ENCODE results near the gene LRPAP1. TPM values are rescaled to one million over a fixed set of nuclear protein-coding genes. Genes with fewer than 3 reads are reported as not detected.
"Not testable (repeated sequence)": the region's sequence is repeated elsewhere in the genome, so short reads cannot be mapped to it uniquely, and the experiment has no call there.

The LRPAP1 gene
- total RNA-seq, 1 donor from 2014 or later = 64.6 TPM

GRCh38 chr4:3471098-3471760 is 61.0 kb downstream of the LRPAP1 start:
- no peak for ATAC-seq

DNA sequence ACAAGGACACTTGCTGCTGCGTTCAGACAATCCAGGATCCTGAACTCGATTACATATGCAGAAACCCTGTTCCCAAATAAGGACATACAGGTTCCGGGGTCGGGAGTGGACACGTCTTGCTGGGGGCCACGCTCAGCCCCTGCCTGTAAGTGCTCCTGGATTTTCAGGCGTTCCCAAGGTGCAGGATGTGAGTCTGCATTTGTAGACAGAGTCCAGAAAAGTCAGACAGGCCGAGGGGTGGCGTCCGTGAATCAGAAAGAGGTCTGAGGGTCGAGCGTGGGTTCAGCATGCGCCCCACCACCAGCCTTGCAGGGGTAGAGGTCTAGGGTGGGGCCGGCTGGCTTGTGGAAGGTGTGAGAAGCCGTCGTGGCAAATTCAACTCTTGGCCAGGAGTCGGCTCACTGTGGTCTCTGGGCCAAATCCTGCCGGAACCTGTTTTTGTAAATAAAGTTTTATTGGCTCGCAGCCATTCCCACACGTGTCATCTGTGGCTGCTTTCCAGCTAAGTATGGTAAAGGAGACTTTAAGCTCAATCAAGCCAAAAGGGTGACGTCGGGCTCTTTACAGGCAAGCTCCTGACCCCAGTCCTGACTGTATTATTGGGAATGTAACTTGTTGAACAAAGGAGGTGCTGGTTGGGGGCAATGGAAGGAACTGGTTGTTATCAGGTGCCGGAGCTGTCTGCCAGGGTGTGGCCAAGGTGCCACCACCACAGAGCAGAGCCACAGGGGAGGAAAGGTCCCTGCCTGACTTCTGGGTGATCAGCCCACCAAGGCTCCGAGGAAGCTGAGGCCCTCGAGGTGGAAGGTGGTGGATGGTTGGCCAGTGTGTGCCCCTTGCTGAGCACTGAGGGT is 61.8 kb downstream of the LRPAP1 start:
- ATAC-seq = no peak

- no peak for ATAC-seq
Observed at GRCh38 chr4:3469386-3470243, 62.6 kb downstream of the LRPAP1 start.

DNA sequence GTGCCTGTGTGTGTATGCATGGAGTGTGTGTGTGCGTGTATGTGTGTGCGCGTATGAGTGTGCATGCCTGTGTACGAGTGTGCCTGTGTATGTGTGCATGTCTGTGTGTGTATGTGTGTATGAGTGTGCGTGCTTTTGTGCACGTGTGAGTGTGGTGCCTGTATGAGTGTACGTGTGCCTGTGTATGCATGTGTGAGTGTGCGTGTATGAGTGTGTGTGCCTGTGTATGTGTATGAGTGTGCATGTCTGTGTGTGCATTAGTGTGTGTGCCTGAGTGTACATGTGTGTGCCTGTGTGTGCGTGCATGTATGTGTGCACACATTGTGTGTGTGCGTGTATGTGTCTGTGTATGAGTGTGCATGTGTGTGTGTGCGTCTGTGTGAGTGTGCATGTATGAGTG is 63.4 kb downstream of the LRPAP1 start:
- ATAC-seq = no peak

- ATAC-seq = no peak
Observed at GRCh38 chr4:3468154-3468553, 64.1 kb downstream of the LRPAP1 start.

- ATAC-seq = no peak
Observed at GRCh38 chr4:3467601-3468031, 64.6 kb downstream of the LRPAP1 start.

GRCh38 chr4:3466691-3467600 is 65.3 kb downstream of the LRPAP1 start:
- ATAC-seq = no peak

- no peak for ATAC-seq
Observed at GRCh38 chr4:3465698-3466671, 66.2 kb downstream of the LRPAP1 start.

- ATAC-seq = no peak
Observed at GRCh38 chr4:3464911-3465697, 67.1 kb downstream of the LRPAP1 start.

DNA sequence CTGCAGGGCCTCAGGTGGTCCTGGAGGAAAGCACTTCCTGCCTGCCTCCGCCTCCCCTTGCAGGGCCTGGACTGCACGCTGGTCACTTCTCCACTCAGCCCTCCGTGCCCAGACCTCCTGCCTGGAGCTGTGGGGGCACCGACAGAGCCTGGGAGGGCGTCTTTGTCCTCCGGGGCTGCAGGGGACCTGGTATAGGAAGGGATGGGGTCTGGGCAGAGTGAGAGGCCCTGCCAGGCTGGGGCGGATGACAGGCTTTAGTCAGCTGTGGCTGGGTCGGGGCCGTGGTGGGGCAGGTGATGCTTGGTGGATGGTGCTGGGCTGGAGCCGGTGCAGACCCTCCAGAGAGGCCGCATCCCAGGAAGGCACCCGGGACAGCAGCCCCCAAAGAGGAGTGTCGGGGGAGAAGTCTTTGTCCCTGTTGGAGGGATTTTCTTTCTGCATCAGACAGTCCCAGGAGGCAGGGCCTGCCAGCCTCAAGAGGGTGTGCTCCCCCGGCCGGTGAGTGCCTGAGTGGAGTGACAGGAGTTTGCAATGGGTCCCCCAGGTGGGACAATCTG is 67.8 kb downstream of the LRPAP1 start:
- ATAC-seq = no peak

DNA sequence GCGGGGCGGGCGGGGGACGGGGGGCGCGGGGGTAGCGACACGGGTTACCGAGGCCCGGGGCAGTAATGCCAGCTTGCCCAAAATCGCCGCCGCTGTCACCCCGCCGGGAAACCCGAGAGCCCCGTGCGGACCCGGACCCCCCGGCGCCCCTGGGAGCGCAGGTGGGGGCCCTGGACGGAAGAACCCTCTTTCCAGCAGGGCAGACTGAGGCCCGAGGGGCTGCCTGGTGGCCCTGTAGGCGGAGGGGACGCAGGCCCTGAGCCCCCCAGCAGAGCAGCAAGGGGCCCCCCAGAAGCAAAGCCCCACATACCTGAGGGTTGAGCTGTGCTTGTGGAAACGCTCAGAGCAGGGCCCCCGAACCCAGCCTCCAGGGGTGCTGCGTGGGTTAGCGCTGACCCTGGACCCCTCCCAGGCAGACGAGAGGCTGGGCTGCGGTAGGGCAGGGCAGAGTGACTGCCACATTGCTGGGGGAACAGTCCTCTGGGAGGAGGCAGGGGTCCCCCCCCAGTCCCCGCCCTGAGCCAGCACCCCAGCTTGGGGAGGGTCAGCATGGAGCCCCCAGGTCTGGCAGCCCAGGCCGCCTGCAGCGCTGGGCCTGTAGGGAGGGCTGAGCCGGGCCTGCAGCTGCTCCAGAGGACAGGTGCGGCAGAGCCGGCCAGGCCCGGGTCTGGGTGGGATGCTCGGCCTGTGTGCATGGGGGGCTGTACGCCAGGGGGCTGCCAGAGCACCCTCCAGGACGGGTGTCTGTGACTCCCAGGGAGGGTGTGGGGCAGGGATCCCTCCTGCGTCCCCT is 68.5 kb downstream of the LRPAP1 start:
- no peak for ATAC-seq

DNA sequence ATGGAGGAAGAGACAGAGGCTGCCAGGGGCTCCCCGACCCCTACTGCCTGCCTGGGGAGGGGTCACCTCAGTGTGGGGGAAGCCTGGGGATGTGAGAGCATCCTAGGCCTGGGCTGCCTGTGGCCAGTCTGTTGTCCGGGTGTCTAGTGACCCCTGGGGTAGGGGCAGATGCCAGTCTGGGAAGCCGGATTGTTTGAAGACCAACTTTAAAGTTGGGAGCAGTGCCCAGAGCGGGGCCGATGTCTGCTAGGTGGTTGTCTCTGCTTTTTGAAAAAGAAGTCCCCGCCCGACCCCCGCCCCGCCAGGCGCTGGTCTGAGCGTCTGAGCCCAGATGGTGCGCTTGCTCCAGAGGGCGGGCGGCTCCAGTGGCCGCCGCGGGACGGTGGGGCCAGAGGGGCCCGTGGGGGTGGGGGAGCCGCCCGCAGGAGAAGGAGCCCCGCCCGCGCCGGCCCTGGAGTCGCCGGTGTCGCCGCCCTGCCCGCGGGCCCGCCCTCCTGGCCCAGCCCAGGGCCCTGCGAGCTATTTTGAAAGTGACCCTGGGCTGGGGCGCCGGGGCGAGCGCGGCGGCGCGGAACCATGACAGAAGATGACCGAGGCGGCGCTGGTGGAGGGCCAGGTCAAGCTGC is 69.3 kb downstream of the LRPAP1 start, which contains the start of gene DOK7:
Gene DOK7, plus strand, starts transcription at position 517 of the 626 bp plus-strand sequence. Its CDS starts 70 bp downstream, at position 587.
- peak; percentile 7 for ATAC-seq

DNA sequence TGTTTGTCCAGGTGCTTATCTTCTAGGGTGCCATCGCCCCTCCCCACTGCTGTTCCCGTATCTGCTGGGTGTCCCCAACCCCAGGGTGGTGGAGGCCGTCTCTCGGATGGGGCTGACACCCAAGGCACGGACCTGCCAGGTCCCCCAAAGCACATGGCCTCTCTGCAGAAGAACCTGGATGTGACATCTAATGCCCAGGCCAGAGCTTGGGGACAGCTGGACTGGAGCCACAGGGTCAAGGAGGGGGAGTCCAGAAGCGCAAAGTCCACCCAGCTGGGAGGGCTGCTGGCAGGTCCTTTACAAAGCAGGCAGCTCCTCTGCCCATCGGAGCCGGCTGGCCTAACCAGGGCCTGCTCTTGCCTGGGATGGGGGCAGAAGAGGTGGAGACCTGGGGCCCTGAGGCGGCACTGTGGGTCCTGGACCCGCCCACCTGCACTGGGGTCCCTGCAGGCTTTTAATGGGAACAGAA is 69.9 kb downstream of the LRPAP1 start:
- no peak for ATAC-seq

- ATAC-seq = peak; percentile 77
Observed at GRCh38 chr4:3461515-3462291, 70.5 kb downstream of the LRPAP1 start.

GRCh38 chr4:3460926-3461325 is 71.3 kb downstream of the LRPAP1 start:
- no peak for ATAC-seq

- not testable (repeated sequence) for ATAC-seq
Observed at GRCh38 chr4:3459156-3459555, 73.1 kb downstream of the LRPAP1 start.

GRCh38 chr4:3458371-3458770 is 73.9 kb downstream of the LRPAP1 start:
- no peak for ATAC-seq

Measured in esophagus mucosa (tissue), 1 donor.